NK-92 (cell line): ENCODE measurements around the gene PLCB1.
"Not testable (repeated sequence)": the region's sequence is repeated elsewhere in the genome, so short reads cannot be mapped to it uniquely, and the experiment has no call there.

Experiments used
- DNase-seq: peaks from one replicate; lab custom pipeline; 2025; ENCODE audit not compliant: unreplicated experiment; lab: John Stamatoyannopoulos, UW

The PLCB1 gene

GRCh38 chr20:8432435-8433148 lies 300.5 kb downstream of the PLCB1 start:
- no peak for DNase-seq

- DNase-seq: no peak
These were observed 301.2 kb downstream of the PLCB1 start for GRCh38 chr20:8433291-8433690.

- no peak for DNase-seq
These were observed 302.3 kb downstream of the PLCB1 start for GRCh38 chr20:8434326-8434876.

- no peak for DNase-seq
These were observed 303.4 kb downstream of the PLCB1 start for GRCh38 chr20:8435285-8436035.

GRCh38 chr20:8436938-8437337 lies 304.9 kb downstream of the PLCB1 start:
- not testable (repeated sequence) for DNase-seq

- no peak for DNase-seq
These were observed 306.7 kb downstream of the PLCB1 start for GRCh38 chr20:8438748-8439147.

- no peak for DNase-seq
These were observed 311.5 kb downstream of the PLCB1 start for GRCh38 chr20:8443464-8444072.

GRCh38 chr20:8447262-8448120 lies 315.4 kb downstream of the PLCB1 start:
- DNase-seq: no peak

GRCh38 chr20:8449123-8449522 lies 317.1 kb downstream of the PLCB1 start:
- no peak for DNase-seq

- DNase-seq: no peak
These were observed 322.2 kb downstream of the PLCB1 start for GRCh38 chr20:8454137-8454712.

GRCh38 chr20:8456765-8457164 lies 324.7 kb downstream of the PLCB1 start:
- no peak for DNase-seq

GRCh38 chr20:8457978-8458377 lies 325.9 kb downstream of the PLCB1 start:
- no peak for DNase-seq

- no peak for DNase-seq
These were observed 329.1 kb downstream of the PLCB1 start for GRCh38 chr20:8461186-8461585.

- no peak for DNase-seq
These were observed 332.3 kb downstream of the PLCB1 start for GRCh38 chr20:8464368-8464767.

- DNase-seq: not testable (repeated sequence)
These were observed 334.7 kb downstream of the PLCB1 start for GRCh38 chr20:8466781-8467180.

GRCh38 chr20:8470156-8470555 lies 338.1 kb downstream of the PLCB1 start:
- no peak for DNase-seq

GRCh38 chr20:8471465-8471864 lies 339.4 kb downstream of the PLCB1 start:
- no peak for DNase-seq

- DNase-seq: no peak
These were observed 341.4 kb downstream of the PLCB1 start for GRCh38 chr20:8473459-8473858.

- DNase-seq: no peak
These were observed 342.1 kb downstream of the PLCB1 start for GRCh38 chr20:8474027-8474668.

GRCh38 chr20:8476021-8476420 lies 344.0 kb downstream of the PLCB1 start:
- no peak for DNase-seq
